Mammary epithelial cell (primary cell): Measurements from ENCODE around the gene HLCS.

Experiments used
- EZH2 ChIP-seq: IDR thresholded peaks from 2 replicates; pipeline ENCODE4 v1.6.1; 2012; ENCODE audit warnings: low read length, inconsistent platforms, borderline replicate concordance
- TF ChIP-seq, protein P1 (sequence below), 2 donors: IDR thresholded peaks in 1 of 2; conservative IDR thresholded peaks in 1 of 2; 2 replicates each; pipeline ENCODE4 v1.5.1; 2011 to 2012; ENCODE audit warnings: inconsistent platforms in 2 of 2, low read length in 2 of 2, mild to moderate bottlenecking in 2 of 2, control low read depth in 1 of 2, low read depth in 1 of 2; ENCODE audit not compliant: insufficient read depth in 1 of 2; ENCODE audit errors: extremely low read depth in 1 of 2

DNA sequence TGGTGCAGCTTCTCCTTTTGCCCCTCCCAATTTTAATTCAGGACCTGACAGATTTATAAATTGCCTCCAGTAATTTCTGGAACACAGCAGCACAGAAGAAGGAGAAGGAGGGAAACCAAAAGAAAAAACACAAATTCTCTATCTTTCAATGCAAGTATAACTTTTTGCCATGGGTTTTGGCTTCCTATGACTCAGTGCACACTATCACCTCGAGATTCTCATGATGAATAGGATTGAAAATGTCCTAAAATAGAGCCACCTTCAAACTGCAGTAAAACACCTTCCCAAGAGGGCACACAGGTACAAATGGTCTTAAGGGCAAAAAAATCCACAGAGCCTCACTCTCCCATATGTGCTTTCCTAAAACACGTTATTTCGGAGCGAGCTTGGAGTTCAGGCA, 113.6 kb downstream of the HLCS start:
- TF ChIP-seq, protein P1, sequence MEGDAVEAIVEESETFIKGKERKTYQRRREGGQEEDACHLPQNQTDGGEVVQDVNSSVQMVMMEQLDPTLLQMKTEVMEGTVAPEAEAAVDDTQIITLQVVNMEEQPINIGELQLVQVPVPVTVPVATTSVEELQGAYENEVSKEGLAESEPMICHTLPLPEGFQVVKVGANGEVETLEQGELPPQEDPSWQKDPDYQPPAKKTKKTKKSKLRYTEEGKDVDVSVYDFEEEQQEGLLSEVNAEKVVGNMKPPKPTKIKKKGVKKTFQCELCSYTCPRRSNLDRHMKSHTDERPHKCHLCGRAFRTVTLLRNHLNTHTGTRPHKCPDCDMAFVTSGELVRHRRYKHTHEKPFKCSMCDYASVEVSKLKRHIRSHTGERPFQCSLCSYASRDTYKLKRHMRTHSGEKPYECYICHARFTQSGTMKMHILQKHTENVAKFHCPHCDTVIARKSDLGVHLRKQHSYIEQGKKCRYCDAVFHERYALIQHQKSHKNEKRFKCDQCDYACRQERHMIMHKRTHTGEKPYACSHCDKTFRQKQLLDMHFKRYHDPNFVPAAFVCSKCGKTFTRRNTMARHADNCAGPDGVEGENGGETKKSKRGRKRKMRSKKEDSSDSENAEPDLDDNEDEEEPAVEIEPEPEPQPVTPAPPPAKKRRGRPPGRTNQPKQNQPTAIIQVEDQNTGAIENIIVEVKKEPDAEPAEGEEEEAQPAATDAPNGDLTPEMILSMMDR (conservative IDR thresholded peaks at IDR 0.05 in 1 of 2, IDR thresholded peaks at IDR 0.05 in 1 of 2; ENCODE audit: extremely low read depth in 1 of 2, insufficient read depth in 1 of 2, low read depth in 1 of 2, low read length in 2 of 2), result no peak
- no peak for TF ChIP-seq EZH2
